ENCODE measurements around the gene IFNB1. TPM values are rescaled to one million over a fixed set of nuclear protein-coding genes. Genes with fewer than 3 reads are reported as not detected.

IFNB1 gene
- total RNA-seq, 4 donors from 2014 or later, result not detected

GRCh38 chr9:21030389-21031035 lies 47.2 kb downstream of the IFNB1 start:
- H3K4me1 ChIP-seq, result peaks cover 3 to 6% of the 10 kb centered on the region in 2 donors
- H3K36me3 ChIP-seq, result no peaks in the 10 kb centered on the region
- no peaks in the 10 kb centered on the region for H3K27me3 ChIP-seq
- TF ChIP-seq CTCF (IDR thresholded peaks at IDR 0.05) (no peak), POLR2A (IDR thresholded peaks at IDR 0.05) (peak in 1 of 2 donors; percentile 18)
- peak; percentile 44 to 55 for DNase-seq
- no peaks in the 10 kb centered on the region for H3K9me3 ChIP-seq
- peak overlapping the region; percentile 78 to 94 (median 83) for H3K27ac ChIP-seq
- 28 to 46% methylated on average over 5 of the region's 5 CpGs for WGBS, 2 donors
- intact Hi-C loops (cut with DNase I), result no loop called here
- H3K4me3 ChIP-seq (replicated peaks in 1 of 3), result no peak overlapping the region

- TF ChIP-seq POLR2A (IDR thresholded peaks at IDR 0.05), result no peak
- TF ChIP-seq CTCF (IDR thresholded peaks at IDR 0.05), result no peak
- no peaks in the 10 kb centered on the region for H3K27me3 ChIP-seq
- H3K4me3 ChIP-seq (replicated peaks in 1 of 3), result no peak overlapping the region
- peak in 1 of 2 donors; percentile 76 for DNase-seq
- 41 to 80% methylated on average over 8 of the region's 8 CpGs for WGBS, 2 donors
- no peaks in the 10 kb centered on the region for H3K36me3 ChIP-seq
- H3K4me1 ChIP-seq, result peaks cover 3 to 6% of the 10 kb centered on the region in 2 donors
- no peaks in the 10 kb centered on the region for H3K9me3 ChIP-seq
- intact Hi-C loops (cut with DNase I), result no loop called here
- H3K27ac ChIP-seq, result peak overlapping the region; percentile 37 to 83 (median 78)
Observed at GRCh38 chr9:21029661-21030060, 48.1 kb downstream of the IFNB1 start.

GRCh38 chr9:21028466-21028865 lies 49.3 kb downstream of the IFNB1 start:
- DNase-seq, result no peak
- WGBS, 2 donors, result 34 to 35% methylated on average over 3 of the region's 3 CpGs
- Histone ChIP-seq H3K27ac (no peak overlapping the region), H3K27me3 (no peaks in the 10 kb centered on the region), H3K9me3 (no peaks in the 10 kb centered on the region), H3K4me1 (peaks cover 3 to 6% of the 10 kb centered on the region in 2 donors), H3K4me3 (replicated peaks in 1 of 3) (no peak overlapping the region), H3K36me3 (no peaks in the 10 kb centered on the region)
- TF ChIP-seq CTCF (IDR thresholded peaks at IDR 0.05), result no peak
- TF ChIP-seq POLR2A (IDR thresholded peaks at IDR 0.05), result no peak
- intact Hi-C loops (cut with DNase I), result no loop called here

GRCh38 chr9:21027295-21027694 lies 50.4 kb downstream of the IFNB1 start:
- H3K9me3 ChIP-seq, result no peaks in the 10 kb centered on the region
- intact Hi-C loops (cut with DNase I), result no loop called here
- no peak for DNase-seq
- no peaks in the 10 kb centered on the region for H3K36me3 ChIP-seq
- peaks cover 3 to 6% of the 10 kb centered on the region in 2 donors for H3K4me1 ChIP-seq
- TF ChIP-seq CTCF (IDR thresholded peaks at IDR 0.05), result no peak
- TF ChIP-seq POLR2A (IDR thresholded peaks at IDR 0.05), result no peak
- 88 to 92% methylated on average over 4 of the region's 4 CpGs for WGBS, 2 donors
- no peak overlapping the region for H3K4me3 ChIP-seq (replicated peaks in 1 of 3)
- H3K27me3 ChIP-seq, result no peaks in the 10 kb centered on the region
- no peak overlapping the region for H3K27ac ChIP-seq

Small RNAs within 50 kb of the gene (small RNA-seq; reads per million reads assigned to genes)
- not detected for gene IFNWP4

Other genes with a start within 250 kb of the IFNB1 start
- gene HACD4, start 46.3 kb downstream of the IFNB1 start, total RNA-seq, result 1 to 10 TPM; 1.8 to 4.8 (median 3.3) TPM
- not detected for gene IFNW1, start 63.9 kb upstream of the IFNB1 start, total RNA-seq
- gene IFNA21, start 88.7 kb upstream of the IFNB1 start, total RNA-seq, result not detected
- gene IFNA4, start 109.6 kb upstream of the IFNB1 start, total RNA-seq, result not detected
- gene IFNA7, start 124.3 kb upstream of the IFNB1 start, total RNA-seq, result not detected
- gene IFNA10, start 129.2 kb upstream of the IFNB1 start, total RNA-seq, result not detected
- not detected for gene IFNA16, start 139.4 kb upstream of the IFNB1 start, total RNA-seq
- not detected for gene IFNA17, start 150.3 kb upstream of the IFNB1 start, total RNA-seq
- not detected for gene IFNA14, start 162.1 kb upstream of the IFNB1 start, total RNA-seq
- not detected for gene IFNA5, start 227.4 kb upstream of the IFNB1 start, total RNA-seq